Omental fat pad (tissue), 4 donors: Measurements from ENCODE around the gene MST1. TPM values are rescaled to one million over a fixed set of nuclear protein-coding genes. Genes with fewer than 3 reads are reported as not detected.

Experiments
- ATAC-seq: fragments of 150-250 bp; one replicate; pipeline ENCODE4 v1.9.1; 2016; ENCODE audit warnings: mild to moderate bottlenecking, moderate library complexity; ENCODE audit not compliant: low FRiP score
- DNase-seq: peaks from one replicate; pipeline ENCODE4 v3.0.0-alpha.2; 2019; ENCODE audit warnings: low spot score
- total RNA-seq, 4 donors: library from RNA; depleted of rRNA; stranded (reverse); fragments of >200 nt; gene quantifications; one replicate each; pipeline ENCODE4 v1.1.0, GENCODE V29; 2016
- TF ChIP-seq, protein P1 (sequence below), 3 donors: fragments of 450-650 bp; IDR thresholded peaks; one replicate each; pipeline ENCODE4 v1.5.1; 2016 to 2017; ENCODE audit warnings: antibody characterized with exemption in 3 of 3, mild to moderate bottlenecking in 3 of 3, moderate library complexity in 2 of 3

MST1 gene
- total RNA-seq, 4 donors from 2014 or later, result 3.5 to 94.1 (median 25.0) TPM

DNA sequence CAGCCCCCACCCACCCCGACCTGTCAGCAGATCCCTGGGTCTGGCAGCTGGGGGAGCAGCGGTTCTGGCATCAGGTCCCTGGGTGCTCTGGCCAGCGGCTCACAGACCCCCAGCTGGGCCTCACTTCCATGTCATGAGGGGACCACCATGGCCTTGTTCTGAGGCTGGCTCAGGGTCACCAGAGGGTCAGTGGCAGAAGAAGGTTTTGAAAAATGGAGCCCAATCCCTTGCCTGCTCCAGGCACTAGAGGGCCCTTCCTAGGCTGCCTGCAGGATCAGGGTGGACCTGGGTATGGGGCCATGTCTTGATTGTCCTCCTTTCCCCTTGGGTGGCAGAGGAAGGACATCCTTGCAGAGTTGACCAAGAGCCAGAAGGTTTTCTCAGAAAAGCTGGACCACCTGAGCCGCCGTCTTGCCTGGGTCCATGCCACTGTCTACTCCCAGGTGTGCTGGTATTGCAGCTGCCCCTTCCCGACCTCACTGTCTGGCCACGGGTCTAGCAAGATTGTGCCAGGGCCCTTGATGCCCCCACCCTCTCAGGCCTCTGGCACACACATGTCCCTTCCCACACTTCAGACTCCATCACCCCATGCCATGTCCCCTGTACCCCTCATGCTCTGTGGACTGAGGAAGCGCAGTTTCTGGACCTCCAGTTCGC lies 17.3 kb upstream of the MST1 start:
- DNase-seq, result no peak
- no peak for ATAC-seq
- TF ChIP-seq, protein P1, sequence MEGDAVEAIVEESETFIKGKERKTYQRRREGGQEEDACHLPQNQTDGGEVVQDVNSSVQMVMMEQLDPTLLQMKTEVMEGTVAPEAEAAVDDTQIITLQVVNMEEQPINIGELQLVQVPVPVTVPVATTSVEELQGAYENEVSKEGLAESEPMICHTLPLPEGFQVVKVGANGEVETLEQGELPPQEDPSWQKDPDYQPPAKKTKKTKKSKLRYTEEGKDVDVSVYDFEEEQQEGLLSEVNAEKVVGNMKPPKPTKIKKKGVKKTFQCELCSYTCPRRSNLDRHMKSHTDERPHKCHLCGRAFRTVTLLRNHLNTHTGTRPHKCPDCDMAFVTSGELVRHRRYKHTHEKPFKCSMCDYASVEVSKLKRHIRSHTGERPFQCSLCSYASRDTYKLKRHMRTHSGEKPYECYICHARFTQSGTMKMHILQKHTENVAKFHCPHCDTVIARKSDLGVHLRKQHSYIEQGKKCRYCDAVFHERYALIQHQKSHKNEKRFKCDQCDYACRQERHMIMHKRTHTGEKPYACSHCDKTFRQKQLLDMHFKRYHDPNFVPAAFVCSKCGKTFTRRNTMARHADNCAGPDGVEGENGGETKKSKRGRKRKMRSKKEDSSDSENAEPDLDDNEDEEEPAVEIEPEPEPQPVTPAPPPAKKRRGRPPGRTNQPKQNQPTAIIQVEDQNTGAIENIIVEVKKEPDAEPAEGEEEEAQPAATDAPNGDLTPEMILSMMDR (IDR thresholded peaks at IDR 0.05), result no peak

DNA sequence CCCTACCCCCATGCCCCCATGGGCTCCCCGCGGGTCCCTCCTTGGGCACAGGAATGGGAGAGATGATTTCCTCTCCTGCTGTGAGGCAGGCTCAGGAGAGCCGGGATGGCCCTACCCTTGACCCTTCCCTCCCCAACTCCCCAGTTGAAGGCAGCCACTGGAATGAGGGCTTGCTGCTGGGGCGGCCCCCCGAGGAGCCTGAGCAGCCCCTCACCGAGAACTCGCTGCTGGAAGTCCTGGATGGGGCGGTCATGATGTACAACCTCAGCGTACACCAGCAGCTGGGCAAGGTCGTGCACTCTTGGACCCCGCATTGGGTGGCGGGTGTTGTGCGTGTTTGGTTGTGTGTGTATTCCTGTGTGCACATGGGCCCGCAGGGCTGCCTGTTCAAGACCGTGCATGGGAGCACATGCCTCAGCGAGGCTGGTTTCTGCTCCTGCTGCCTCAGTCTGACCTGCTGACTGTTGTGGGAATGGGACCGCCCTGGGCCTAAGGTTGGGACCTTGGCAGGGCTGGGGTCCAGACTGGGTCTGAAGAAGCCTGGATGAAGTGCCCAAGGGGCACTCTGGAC lies 16.2 kb upstream of the MST1 start:
- no peak for DNase-seq
- no peak for ATAC-seq
- TF ChIP-seq, protein P1 (IDR thresholded peaks at IDR 0.05), result no peak

DNA sequence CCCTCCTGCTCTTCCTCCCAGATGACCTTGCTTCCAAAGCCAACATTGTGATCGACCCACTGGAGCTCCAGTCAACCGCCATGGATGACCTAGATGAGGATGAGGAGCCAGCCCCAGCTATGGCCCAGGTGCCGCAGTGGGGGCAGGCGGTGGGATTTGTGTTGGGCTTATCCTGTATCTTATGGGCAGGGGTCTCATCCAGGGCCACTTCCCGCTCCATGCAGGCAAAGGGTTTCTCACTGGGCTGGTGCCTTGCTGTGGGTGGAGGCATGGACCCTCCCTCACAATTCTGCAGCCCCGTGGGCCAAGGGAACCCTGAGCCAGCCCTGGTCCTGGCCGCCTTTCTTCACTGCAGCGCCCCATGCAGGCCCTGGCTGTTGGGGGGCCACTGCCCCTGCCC lies 15.4 kb upstream of the MST1 start:
- ATAC-seq, result no peak
- DNase-seq, result no peak
- TF ChIP-seq, protein P1 (IDR thresholded peaks at IDR 0.05), result no peak

DNA sequence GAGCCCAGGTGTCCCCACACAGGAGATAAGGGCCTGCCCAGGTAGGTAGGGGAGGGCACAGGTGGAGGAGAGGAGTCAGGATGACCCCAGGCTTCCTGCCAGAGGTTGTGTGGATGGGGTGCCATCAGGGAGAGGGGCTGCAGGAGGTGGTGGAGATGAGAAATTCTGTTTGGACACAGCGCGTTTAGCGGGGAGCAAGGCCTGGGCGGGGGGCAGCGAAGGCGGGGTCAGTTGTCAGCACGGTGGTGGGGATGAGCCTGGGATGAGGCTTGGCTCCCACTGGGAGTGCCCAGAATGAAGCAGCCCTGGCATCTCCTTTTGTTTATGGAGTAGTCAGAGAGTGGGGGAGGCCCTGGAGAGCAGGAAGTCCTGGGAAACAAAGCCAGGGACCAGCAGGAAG lies 14.7 kb upstream of the MST1 start:
- no peak for DNase-seq
- no peak for ATAC-seq
- TF ChIP-seq, protein P1 (IDR thresholded peaks at IDR 0.05), result no peak

DNA sequence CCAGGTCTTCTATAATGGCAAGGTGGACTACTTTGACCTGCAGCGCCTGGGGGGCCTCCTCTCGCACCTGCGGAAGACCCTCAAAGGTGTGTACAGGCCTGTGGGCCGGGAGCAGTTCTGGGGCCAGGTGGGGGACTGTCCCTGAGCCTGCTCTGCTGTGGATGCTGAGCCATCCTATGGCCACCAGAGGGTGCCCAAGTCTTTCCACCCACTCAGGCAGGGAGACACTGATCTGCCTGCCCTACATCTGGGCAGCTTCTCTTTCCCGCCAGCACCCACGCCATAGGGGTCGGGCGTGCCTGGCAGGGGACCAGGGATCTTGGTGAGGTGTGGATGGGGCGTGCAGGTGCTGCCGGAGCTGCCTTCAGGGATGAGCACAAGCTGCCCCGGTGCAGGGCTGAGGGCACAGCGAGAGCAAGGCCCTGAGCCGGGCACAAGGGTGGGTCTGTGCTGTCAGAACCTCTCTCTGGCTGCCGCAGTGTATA lies 14.2 kb upstream of the MST1 start:
- TF ChIP-seq, protein P1 (IDR thresholded peaks at IDR 0.05), result no peak
- ATAC-seq (peak; percentile 59), DNase-seq (no peak)

DNA sequence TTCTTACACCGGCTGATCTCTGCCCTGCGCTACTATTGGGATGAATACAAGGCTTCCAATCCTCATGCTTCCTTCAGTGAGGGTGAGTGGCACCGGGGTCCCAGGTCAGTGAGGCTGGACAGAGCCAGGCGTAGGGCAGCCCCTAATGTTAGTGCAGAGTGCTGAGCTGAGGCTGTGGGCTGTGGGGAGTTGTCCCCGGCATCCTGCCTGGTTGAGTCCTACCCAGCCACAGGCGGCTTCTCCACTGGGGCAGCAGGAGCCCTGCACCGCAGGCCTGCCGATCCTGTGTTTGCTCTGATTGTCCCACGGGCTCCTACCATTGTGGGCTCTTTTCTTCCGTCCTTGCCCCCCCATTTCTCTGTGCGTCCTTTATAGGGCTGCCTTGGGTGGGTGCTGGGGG lies 13.4 kb upstream of the MST1 start:
- DNase-seq (no peak), ATAC-seq (no peak)
- TF ChIP-seq, protein P1 (IDR thresholded peaks at IDR 0.05), result no peak
